NCI-H446 (cell line): Measurements from ENCODE around the gene KMT2A.
"Not testable (repeated sequence)": the region's sequence is repeated elsewhere in the genome, so short reads cannot be mapped to it uniquely, and the experiment has no call there.

ENCODE experiments used
- DNase-seq, 2 experiments: peaks; one replicate each; lab custom pipeline; 2025; lab: John Stamatoyannopoulos, UW

Gene KMT2A

GRCh38 chr11:118435290-118435892 lies 901 bp upstream of the KMT2A start:
- DNase-seq = peak; percentile 77 to 93

- peak in 1 of 2 experiments; percentile 47 for DNase-seq
Observed at GRCh38 chr11:118436639-118437207, 431 bp downstream of the KMT2A start.

GRCh38 chr11:118437208-118438125 lies 1.2 kb downstream of the KMT2A start:
- peak in 1 of 2 experiments; percentile 47 for DNase-seq

GRCh38 chr11:118438314-118438931 lies 2.1 kb downstream of the KMT2A start:
- peak in 1 of 2 experiments; percentile 34 for DNase-seq

GRCh38 chr11:118439646-118440045 lies 3.4 kb downstream of the KMT2A start:
- no peak for DNase-seq

GRCh38 chr11:118441770-118442275 lies 5.5 kb downstream of the KMT2A start:
- no peak for DNase-seq

GRCh38 chr11:118442301-118442700 lies 6.0 kb downstream of the KMT2A start:
- no peak for DNase-seq

GRCh38 chr11:118442908-118443589 lies 6.8 kb downstream of the KMT2A start:
- DNase-seq = no peak

GRCh38 chr11:118443590-118444218 lies 7.4 kb downstream of the KMT2A start:
- DNase-seq = no peak

GRCh38 chr11:118447423-118447822 lies 11.1 kb downstream of the KMT2A start:
- DNase-seq = no peak

- no peak for DNase-seq
Observed at GRCh38 chr11:118448294-118448693, 12.0 kb downstream of the KMT2A start.

GRCh38 chr11:118449316-118449918 lies 13.1 kb downstream of the KMT2A start:
- no peak for DNase-seq

- no peak for DNase-seq
Observed at GRCh38 chr11:118450451-118450850, 14.2 kb downstream of the KMT2A start.

GRCh38 chr11:118462178-118462577 lies 25.9 kb downstream of the KMT2A start:
- DNase-seq = no peak

GRCh38 chr11:118468968-118469367 lies 32.7 kb downstream of the KMT2A start:
- DNase-seq = not testable (repeated sequence)

GRCh38 chr11:118471030-118471429 lies 34.7 kb downstream of the KMT2A start:
- no peak for DNase-seq

- DNase-seq = no peak
Observed at GRCh38 chr11:118473537-118473936, 37.2 kb downstream of the KMT2A start.

- no peak for DNase-seq
Observed at GRCh38 chr11:118476676-118477075, 40.4 kb downstream of the KMT2A start.

- not testable (repeated sequence) for DNase-seq
Observed at GRCh38 chr11:118481238-118481637, 44.9 kb downstream of the KMT2A start.

- no peak for DNase-seq
Observed at GRCh38 chr11:118484405-118484804, 48.1 kb downstream of the KMT2A start.

GRCh38 chr11:118485273-118485672 lies 49.0 kb downstream of the KMT2A start:
- DNase-seq = no peak
